OCI-LY1 (cell line): ENCODE data around the gene RHAG.

Experiments
- H2AFZ ChIP-seq: fragments of 200-600 bp; sonication (generic), shearing (Covaris generic); 2 replicates; pipeline ENCODE4 v1.6.0; 2014; ENCODE audit warnings: antibody characterized with exemption, mild to moderate bottlenecking, low read length
- H3F3A ChIP-seq: fragments of 200-600 bp; sonication (generic), shearing (Covaris generic); 2 replicates; pipeline ENCODE4 v1.6.0; 2014; ENCODE audit warnings: mild to moderate bottlenecking, antibody characterized with exemption, low read length, moderate library complexity; ENCODE audit not compliant: insufficient read depth
- H3K27ac ChIP-seq: fragments of 200-600 bp; sonication (generic); 2 replicates; pipeline ENCODE4 v1.5.1; 2014; ENCODE audit warnings: low read length, mixed run types, mild to moderate bottlenecking, low read depth; ENCODE audit not compliant: poor library complexity, severe bottlenecking
- H3K27me3 ChIP-seq: fragments of 200-600 bp; sonication (generic); 2 replicates; pipeline ENCODE4 v1.6.0; 2014; ENCODE audit warnings: antibody characterized with exemption, mild to moderate bottlenecking, low read length, moderate library complexity; ENCODE audit not compliant: insufficient read depth
- H3K36me3 ChIP-seq: fragments of 200-600 bp; sonication (generic); 2 replicates; pipeline ENCODE4 v1.6.1; 2014; ENCODE audit warnings: mild to moderate bottlenecking, antibody characterized with exemption, low read length, moderate library complexity, mixed read lengths; ENCODE audit not compliant: insufficient read depth
- H3K4me1 ChIP-seq: fragments of 200-600 bp; sonication (generic); 2 replicates; pipeline ENCODE4 v1.5.1; 2014; ENCODE audit warnings: mild to moderate bottlenecking, low read length, moderate library complexity; ENCODE audit not compliant: insufficient read depth, severe bottlenecking
- H3K4me2 ChIP-seq: fragments of 200-600 bp; sonication (generic), shearing (Covaris generic); 2 replicates; pipeline ENCODE4 v1.6.1; 2014; ENCODE audit warnings: low read length
- H3K4me3 ChIP-seq: fragments of 200-600 bp; sonication (generic); 2 replicates; pipeline ENCODE4 v1.5.1; 2014; ENCODE audit warnings: low read length, low read depth, mild to moderate bottlenecking, mixed read lengths; ENCODE audit not compliant: poor library complexity, severe bottlenecking
- H3K79me2 ChIP-seq: fragments of 200-600 bp; shearing (Covaris generic); 2 replicates; pipeline ENCODE4 v1.6.1; 2016; ENCODE audit warnings: mixed run types, low read length, mixed read lengths; ENCODE audit not compliant: insufficient read depth
- H3K9ac ChIP-seq: fragments of 200-600 bp; sonication (generic), shearing (Covaris generic); 2 replicates; pipeline ENCODE4 v1.6.1; 2014; ENCODE audit warnings: mild to moderate bottlenecking, low read length, mixed read lengths
- H3K9me2 ChIP-seq: fragments of 200-600 bp; sonication (generic), shearing (Covaris generic); 2 replicates; pipeline ENCODE4 v1.6.1; 2014; ENCODE audit warnings: low read depth, mild to moderate bottlenecking, low read length, mixed read lengths
- H3K9me3 ChIP-seq: fragments of 200-600 bp; shearing (Covaris generic); 2 replicates; pipeline ENCODE4 v1.6.1; 2014; ENCODE audit warnings: low read length, mixed read lengths
- H4K20me1 ChIP-seq: fragments of 200-600 bp; sonication (generic), shearing (Covaris generic); 2 replicates; pipeline ENCODE4 v1.6.0; 2016; ENCODE audit warnings: mild to moderate bottlenecking, low read length; ENCODE audit not compliant: insufficient read depth
- CTCF ChIP-seq: fragments of 200-600 bp; sonication (generic), shearing (Covaris generic); IDR thresholded peaks from 2 replicates; pipeline ENCODE4 v1.5.1; 2017; ENCODE audit warnings: mild to moderate bottlenecking, antibody characterized with exemption, low read length, moderate library complexity, mixed read lengths
- EZH2 ChIP-seq: fragments of 200-600 bp; sonication (generic), shearing (Covaris generic); IDR thresholded peaks from 2 replicates; pipeline ENCODE4 v1.8.0; 2017; ENCODE audit warnings: borderline replicate concordance, mixed run types, mild to moderate bottlenecking, antibody characterized with exemption, low read length, moderate library complexity, mixed read lengths

RHAG gene

GRCh38 chr6:49651239-49651638 is 14.6 kb upstream of the RHAG start:
- Histone ChIP-seq H3K4me2 (no peak overlapping the region), H3K27ac (no peak overlapping the region), H3K79me2 (no peaks in the 10 kb centered on the region), H3K9me2 (no peaks in the 10 kb centered on the region), H3K27me3 (no peaks in the 10 kb centered on the region), H4K20me1 (no peaks in the 10 kb centered on the region), H3K4me3 (no peak overlapping the region), H2AFZ (no peak overlapping the region), H3K9me3 (no peaks in the 10 kb centered on the region), H3K9ac (no peak overlapping the region), H3F3A (no peaks in the 10 kb centered on the region), H3K4me1 (no peaks in the 10 kb centered on the region), H3K36me3 (no peaks in the 10 kb centered on the region)
- TF ChIP-seq EZH2: no peak
- TF ChIP-seq CTCF: no peak

- no peaks in the 10 kb centered on the region for H3K36me3 ChIP-seq
- no peaks in the 10 kb centered on the region for H3K9me3 ChIP-seq
- H3K27ac ChIP-seq: no peak overlapping the region
- no peaks in the 10 kb centered on the region for H3F3A ChIP-seq
- H3K79me2 ChIP-seq: no peaks in the 10 kb centered on the region
- H3K9me2 ChIP-seq: no peaks in the 10 kb centered on the region
- H3K27me3 ChIP-seq: no peaks in the 10 kb centered on the region
- H3K9ac ChIP-seq: no peak overlapping the region
- H3K4me2 ChIP-seq: no peak overlapping the region
- no peak overlapping the region for H3K4me3 ChIP-seq
- H3K4me1 ChIP-seq: no peaks in the 10 kb centered on the region
- H2AFZ ChIP-seq: no peak overlapping the region
- no peaks in the 10 kb centered on the region for H4K20me1 ChIP-seq
- TF ChIP-seq EZH2: no peak
- no peak for TF ChIP-seq CTCF
Observed at GRCh38 chr6:49649988-49650387, 13.3 kb upstream of the RHAG start.

GRCh38 chr6:49648036-49648435 is 11.4 kb upstream of the RHAG start:
- Histone ChIP-seq H2AFZ (no peak overlapping the region), H4K20me1 (no peaks in the 10 kb centered on the region), H3K4me2 (no peak overlapping the region), H3K79me2 (no peaks in the 10 kb centered on the region), H3K9ac (no peak overlapping the region), H3K36me3 (no peaks in the 10 kb centered on the region), H3K27ac (no peak overlapping the region), H3K27me3 (no peaks in the 10 kb centered on the region), H3K9me2 (no peaks in the 10 kb centered on the region), H3F3A (no peaks in the 10 kb centered on the region), H3K4me3 (no peak overlapping the region), H3K9me3 (no peaks in the 10 kb centered on the region), H3K4me1 (no peaks in the 10 kb centered on the region)
- TF ChIP-seq EZH2: no peak
- no peak for TF ChIP-seq CTCF
